Ascending aorta (tissue), 2 donors: ENCODE data around the gene RPLP2. TPM values are rescaled to one million over a fixed set of nuclear protein-coding genes. Genes with fewer than 3 reads are reported as not detected.

Experiments used
- DNase-seq, 2 donors: peaks; one replicate each; pipeline ENCODE4 v3.0.0-alpha.2; 2019; ENCODE audit warnings: low spot score in 2 of 2
- H3K27ac ChIP-seq, 2 donors: fragments of 200-600 bp; sonication (generic); one replicate each; pipeline ENCODE4 v1.5.1; 2016 to 2017; ENCODE audit warnings: mild to moderate bottlenecking in 1 of 2
- H3K27me3 ChIP-seq: fragments of 200-600 bp; sonication (generic); one replicate; pipeline ENCODE4 v1.5.1; 2017
- H3K36me3 ChIP-seq, 2 donors: fragments of 200-600 bp; sonication (generic); one replicate each; pipeline ENCODE4 v1.5.1; 2016
- H3K4me1 ChIP-seq, 2 donors: fragments of 200-600 bp; sonication (generic); one replicate each; pipeline ENCODE4 v1.5.1; 2016 to 2017; ENCODE audit warnings: mild to moderate bottlenecking in 1 of 2
- H3K4me3 ChIP-seq, 2 donors: fragments of 200-600 bp; sonication (generic); one replicate each; pipeline ENCODE4 v1.5.1; 2016 to 2017; ENCODE audit warnings: mild to moderate bottlenecking in 1 of 2
- H3K9me3 ChIP-seq, 2 donors: fragments of 200-600 bp; sonication (generic); one replicate each; pipeline ENCODE4 v1.5.1; 2016
- CTCF ChIP-seq, 3 experiments: fragments of 200-600 bp in 2 of 3; fragments of 450-650 bp in 1 of 3; sonication (generic) in 2 of 3; IDR thresholded peaks; one replicate each; pipeline ENCODE4 v1.5.1; 2016 to 2019; ENCODE audit warnings: antibody characterized with exemption in 3 of 3, mild to moderate bottlenecking in 1 of 3, moderate library complexity in 1 of 3
- intact Hi-C: fragments of 100-400 bp; cut with DNase I; formaldehyde crosslinking; loops from one replicate; pipeline ENCODE4 v1.15.1; 2023
- total RNA-seq: library from RNA; depleted of rRNA; stranded (reverse); fragments of >200 nt; gene quantifications from one replicate; pipeline ENCODE4 v1.1.0, GENCODE V29; 2016

RPLP2 gene
- total RNA-seq, 1 donor from 2014 or later, result 897 TPM

GRCh38 chr11:818396-819128 is 8.8 kb downstream of the RPLP2 start, which contains the start of gene PNPLA2:
Gene PNPLA2 (plus strand): TSS chr11:818914. CDS start chr11:819719, 805 bp downstream.
- TF ChIP-seq CTCF (IDR thresholded peaks at IDR 0.05), result no peak
- peaks cover 16 to 24% of the 10 kb centered on the region in 2 donors for H3K4me1 ChIP-seq

GRCh38 chr11:819129-819931 is 9.6 kb downstream of the RPLP2 start:
- TF ChIP-seq CTCF (IDR thresholded peaks at IDR 0.05), result peak; percentile 32 to 55 (median 36)
- Histone ChIP-seq H3K36me3 (peaks cover 20 to 26% of the 10 kb centered on the region in 2 donors), H3K9me3 (no peaks in the 10 kb centered on the region), H3K4me3 (peak overlapping the region; percentile 80 to 91), H3K27me3 (no peaks in the 10 kb centered on the region), H3K4me1 (peaks cover 16 to 24% of the 10 kb centered on the region in 2 donors), H3K27ac (peak overlapping the region; percentile 98 to 99)
- peak in 1 of 2 donors; percentile 95 for DNase-seq
- intact Hi-C loops, result loop anchor here (1.0 kb wide), 3 partner anchors 10 to 14 kb away; partner anchors contain the start of genes CD151, PIDD1 and RPLP2

More at GRCh38 chr11:818396-819128, 8.8 kb downstream of the RPLP2 start, which contains the start of gene PNPLA2:
- Histone ChIP-seq H3K27ac (peak within 1 kb of the TSS; percentile 98 to 99), H3K27me3 (no peaks in the 10 kb centered on the region), H3K4me3 (peak within 1 kb of the TSS; percentile 80 to 91), H3K9me3 (no peaks in the 10 kb centered on the region), H3K36me3 (peaks cover 16 to 24% of the 10 kb centered on the region in 2 donors)
- intact Hi-C loops, result loop anchor here (1.0 kb wide), 3 partner anchors 9 to 14 kb away; partner anchors contain the start of genes CD151, PIDD1 and RPLP2
- peak in 1 of 2 donors; percentile 82 for DNase-seq

- Histone ChIP-seq H3K9me3 (no peaks in the 10 kb centered on the region), H3K36me3 (peaks cover 28 to 34% of the 10 kb centered on the region in 2 donors), H3K4me3 (peak overlapping the region; percentile 80 to 91), H3K27me3 (no peaks in the 10 kb centered on the region), H3K27ac (peak overlapping the region; percentile 98 to 99), H3K4me1 (peaks cover 16 to 24% of the 10 kb centered on the region in 2 donors)
- no peak for TF ChIP-seq CTCF (IDR thresholded peaks at IDR 0.05)
- intact Hi-C loops, result loop anchor here (1.0 kb wide), 3 partner anchors 11 to 15 kb away; partner anchors contain the start of genes CD151, PIDD1 and RPLP2
- DNase-seq, result peak; percentile 80 to 96
Observed at GRCh38 chr11:819943-820649, 10.3 kb downstream of the RPLP2 start.

GRCh38 chr11:820655-821511 is 11.1 kb downstream of the RPLP2 start:
- H3K4me3 ChIP-seq, result peak overlapping the region; percentile 80 to 91
- peak; percentile 80 to 95 for DNase-seq
- TF ChIP-seq CTCF (IDR thresholded peaks at IDR 0.05), result no peak
- peak overlapping the region; percentile 98 to 99 for H3K27ac ChIP-seq
- no peaks in the 10 kb centered on the region for H3K9me3 ChIP-seq
- peaks cover 36 to 42% of the 10 kb centered on the region in 2 donors for H3K36me3 ChIP-seq
- H3K4me1 ChIP-seq, result peaks cover 16 to 24% of the 10 kb centered on the region in 2 donors
- intact Hi-C loops, result no loop called here
- no peaks in the 10 kb centered on the region for H3K27me3 ChIP-seq
